Measurements from ENCODE around the gene KRT40.
"Not testable (repeated sequence)": the region's sequence is repeated elsewhere in the genome, so short reads cannot be mapped to it uniquely, and the experiment has no call there.

KRT40 gene

GRCh38 chr17:40984226-40984625 lies at the start of gene KRT40:
Gene KRT40 (minus strand): TSS chr17:40984326. CDS start chr17:40984273, 53 bp downstream.
- no peak for DNase-seq (ENCODE audit: low read depth, low spot score)

GRCh38 chr17:41029633-41030245 lies 45.6 kb upstream of the KRT40 start, which contains the start of gene KRTAP1-4:
Gene KRTAP1-4 (minus strand): TSS chr17:41030195. CDS start chr17:41030078, 117 bp downstream.
- no peak for DNase-seq (ENCODE audit: low read depth, low spot score)

DNA sequence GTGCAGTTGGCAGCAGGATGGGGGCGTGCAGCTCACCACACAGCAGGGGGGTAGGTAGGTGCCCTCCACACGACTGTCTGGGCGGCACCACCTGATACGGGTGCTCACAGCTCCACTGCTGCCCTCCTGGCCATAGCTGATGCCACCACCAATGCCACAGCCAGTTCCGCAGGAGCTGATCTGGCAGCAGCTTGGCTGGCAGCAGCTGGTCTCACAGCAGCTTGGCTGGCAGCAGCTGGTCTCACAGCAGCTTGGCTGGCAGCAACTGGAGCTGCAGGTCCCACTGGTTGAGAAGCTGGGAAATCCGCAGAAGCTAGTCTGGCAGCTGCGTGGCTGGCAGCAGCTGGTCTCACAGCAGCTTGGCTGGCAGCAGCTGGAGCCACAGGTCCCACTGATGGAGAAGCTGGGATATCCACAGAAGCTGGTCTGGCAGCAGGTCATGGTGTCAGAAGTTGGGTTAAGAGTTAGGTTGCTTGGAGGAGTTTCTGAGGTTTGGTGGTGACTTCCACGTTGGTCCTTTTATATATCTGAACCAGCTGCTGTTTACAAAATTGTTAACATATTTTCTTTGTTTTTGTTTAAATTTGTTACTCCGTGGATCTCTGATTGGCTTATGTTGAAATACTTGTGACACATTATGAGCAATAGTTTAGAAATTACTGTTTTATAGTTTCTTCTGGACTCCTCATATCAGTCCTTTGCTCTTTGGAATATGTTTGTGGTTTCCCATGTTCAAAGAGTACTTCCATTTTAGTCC lies 42.8 kb upstream of the KRT40 start, which contains the start of gene KRTAP1-5:
TSS of gene KRTAP1-5 (minus strand) at position 494 of the 757 bp plus-strand sequence. CDS start at position 441, 53 bp downstream.
- DNase-seq (ENCODE audit: low read depth, low spot score), result no peak

GRCh38 chr17:41024697-41025096 lies 40.6 kb upstream of the KRT40 start:
- DNase-seq (ENCODE audit: low read depth, low spot score), result no peak

GRCh38 chr17:41020336-41020735 lies 36.2 kb upstream of the KRT40 start:
- no peak for DNase-seq (ENCODE audit: low read depth, low spot score)

GRCh38 chr17:41019415-41019814 lies 35.3 kb upstream of the KRT40 start:
- DNase-seq (ENCODE audit: low read depth, low spot score), result no peak

DNA sequence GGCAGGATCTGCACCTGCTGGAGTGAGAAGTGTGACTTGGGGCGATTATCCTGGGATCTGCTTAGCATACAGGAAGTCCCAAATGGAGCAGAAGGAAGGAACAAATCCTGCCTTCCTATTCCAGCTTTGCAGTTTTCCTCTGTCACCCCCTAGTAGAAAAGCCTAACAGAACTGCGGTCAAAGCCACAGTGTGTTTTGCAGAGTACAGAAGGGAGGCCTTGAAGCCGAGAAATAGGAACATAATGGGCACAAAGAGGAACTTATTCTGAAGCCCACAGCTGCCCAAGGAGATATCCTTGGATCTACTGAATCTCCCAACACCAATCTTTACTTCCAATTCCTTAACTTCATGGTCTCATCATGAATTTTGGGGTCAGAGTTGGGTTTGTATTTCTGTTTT lies 34.4 kb upstream of the KRT40 start:
- no peak for DNase-seq (ENCODE audit: low read depth, low spot score)

DNA sequence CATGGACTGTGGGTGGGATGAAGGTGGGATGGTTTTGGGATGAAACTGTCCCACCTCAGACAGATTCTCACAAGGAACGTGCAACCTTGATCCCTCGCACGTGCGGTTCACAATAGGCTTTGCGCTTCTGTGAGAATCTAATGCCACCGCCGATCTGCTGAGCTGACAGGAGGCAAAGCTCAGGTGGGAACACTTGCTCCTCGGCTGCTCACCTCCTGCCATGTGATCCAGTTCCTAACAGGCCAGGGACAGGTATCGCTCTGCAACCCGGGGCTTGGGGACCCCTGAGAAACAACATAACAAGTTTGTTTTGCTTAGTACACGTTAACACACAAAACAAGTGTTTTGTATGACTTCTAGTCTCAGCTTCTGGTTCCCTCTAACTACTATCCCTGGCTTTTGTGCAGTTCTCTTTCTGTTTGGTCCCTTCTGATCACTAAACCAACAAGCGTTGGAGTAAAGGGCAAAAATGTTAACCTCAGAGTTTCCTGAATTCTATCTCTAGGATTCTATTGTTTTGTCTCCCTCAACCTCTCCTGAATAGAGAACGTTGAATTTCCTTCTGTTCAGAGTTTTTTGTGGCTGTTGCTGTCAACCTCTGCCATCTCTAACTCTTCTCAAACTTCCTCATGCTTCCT lies 32.6 kb upstream of the KRT40 start:
- DNase-seq (ENCODE audit: low read depth, low spot score), result no peak

DNA sequence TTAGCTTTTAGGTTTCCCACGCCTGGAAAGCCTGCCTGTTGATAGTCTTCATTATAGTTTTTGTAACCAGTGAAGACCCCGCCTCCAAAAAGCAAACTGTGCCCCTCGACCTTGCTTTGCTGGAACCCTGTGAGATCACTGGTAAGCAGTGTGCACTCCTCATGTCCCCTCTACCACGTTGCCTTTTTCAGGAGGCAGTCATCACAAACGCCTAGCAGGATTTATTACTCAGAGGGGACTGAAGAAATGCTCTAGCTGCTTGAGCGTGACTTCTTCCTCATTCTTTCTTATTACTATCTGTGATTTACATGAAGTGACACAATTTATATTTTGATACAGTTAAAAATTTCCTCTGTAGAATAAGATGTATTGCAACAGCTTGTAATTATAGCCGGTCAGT lies 31.3 kb upstream of the KRT40 start:
- DNase-seq (ENCODE audit: low read depth, low spot score), result no peak

- DNase-seq (ENCODE audit: low read depth, low spot score), result no peak
These were observed 29.5 kb upstream of the KRT40 start for GRCh38 chr17:41013606-41014005.

GRCh38 chr17:41013181-41013580 lies 29.1 kb upstream of the KRT40 start:
- DNase-seq (ENCODE audit: low read depth, low spot score), result no peak

DNA sequence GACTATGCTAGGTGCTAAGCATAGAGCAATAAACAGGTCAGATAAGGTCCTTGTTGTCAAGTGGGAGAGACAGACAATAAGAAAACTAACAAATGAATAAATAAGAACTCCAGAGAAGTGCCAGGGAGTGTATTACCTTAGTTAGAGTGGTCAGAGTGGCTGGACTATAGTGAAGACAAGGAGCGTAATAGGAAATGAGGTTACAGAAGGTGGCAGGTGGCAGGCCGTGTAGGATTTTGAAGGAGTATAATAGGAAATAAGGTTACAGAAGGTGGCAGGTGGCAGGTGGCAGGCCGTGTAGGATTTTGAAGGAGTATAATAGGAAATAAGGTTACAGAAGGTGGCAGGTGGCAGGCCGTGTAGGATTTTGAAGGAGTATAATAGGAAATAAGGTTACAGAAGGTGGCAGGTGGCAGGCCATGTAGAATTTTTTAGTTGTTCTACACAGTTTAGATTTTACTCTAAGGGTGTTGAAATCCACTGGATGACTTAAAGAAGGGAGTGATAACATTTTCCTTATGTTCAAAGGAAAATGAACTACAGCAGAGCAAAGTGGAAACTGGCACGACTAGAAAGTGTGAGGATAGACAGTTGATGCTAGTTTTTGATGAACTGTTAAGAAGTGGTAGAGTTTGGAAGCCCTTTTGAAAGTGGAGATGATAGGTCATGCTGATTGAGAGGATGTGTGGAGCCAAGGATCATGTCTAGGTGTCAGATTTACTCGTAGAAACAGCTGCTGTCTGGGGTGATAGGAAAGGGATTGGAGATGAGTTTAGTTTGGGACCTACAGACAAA lies 28.4 kb upstream of the KRT40 start:
- no peak for DNase-seq (ENCODE audit: low read depth, low spot score)

- DNase-seq (ENCODE audit: low read depth, low spot score), result no peak
These were observed 26.3 kb upstream of the KRT40 start for GRCh38 chr17:41010441-41010840.

- DNase-seq (ENCODE audit: low read depth, low spot score), result no peak
These were observed 25.8 kb upstream of the KRT40 start for GRCh38 chr17:41009936-41010335.

GRCh38 chr17:41009301-41009760 lies 25.2 kb upstream of the KRT40 start:
- no peak for DNase-seq (ENCODE audit: low read depth, low spot score)

- DNase-seq (ENCODE audit: low read depth, low spot score), result no peak
These were observed 24.7 kb upstream of the KRT40 start, which contains the start of gene KRTAP3-1 for GRCh38 chr17:41008811-41009210. Gene KRTAP3-1 (minus strand): TSS chr17:41009128. CDS start chr17:41009074, 54 bp downstream.

- DNase-seq (ENCODE audit: low read depth, low spot score), result no peak
These were observed 20.3 kb upstream of the KRT40 start for GRCh38 chr17:41004397-41004796.

DNA sequence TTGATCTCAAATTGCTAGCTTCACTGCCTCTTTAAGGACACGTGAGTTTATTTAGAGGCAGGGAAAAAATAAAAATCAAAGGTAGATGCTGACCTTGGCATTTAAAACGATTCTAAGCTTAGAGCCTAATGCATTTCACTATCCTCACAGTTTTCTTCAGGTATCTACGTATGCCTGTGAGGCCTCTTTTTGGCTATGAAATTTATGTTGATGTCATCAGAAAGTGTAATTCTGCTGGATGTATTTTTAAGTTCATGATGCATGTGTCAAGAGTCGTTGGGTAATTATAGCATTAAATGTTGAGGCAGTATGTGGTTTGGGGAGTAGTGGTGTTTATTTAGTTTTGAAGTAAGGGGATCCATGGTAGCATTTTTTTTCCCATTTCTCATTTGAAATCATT lies 19.8 kb upstream of the KRT40 start:
- DNase-seq (ENCODE audit: low read depth, low spot score), result no peak

GRCh38 chr17:41002814-41003213 lies 18.7 kb upstream of the KRT40 start:
- DNase-seq (ENCODE audit: low read depth, low spot score), result no peak

DNA sequence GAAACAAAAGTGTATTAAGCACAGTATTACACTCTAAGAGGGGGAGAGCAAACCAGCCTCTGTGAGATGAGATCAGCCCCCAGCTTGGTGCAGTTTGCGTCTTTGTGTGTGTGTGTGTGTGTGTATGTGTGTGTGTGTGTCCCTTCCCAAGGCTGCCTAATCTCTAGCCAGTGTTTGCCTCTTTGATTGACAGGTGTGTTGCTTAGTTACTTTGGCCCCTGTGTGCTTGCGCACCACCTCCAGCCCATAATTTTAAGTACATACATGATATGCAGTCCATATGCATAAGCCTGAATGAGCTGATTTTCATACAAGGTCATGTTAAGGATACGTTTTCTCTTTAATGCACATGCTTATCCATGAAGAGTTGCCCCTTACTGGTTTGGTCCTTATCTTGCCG lies 17.7 kb upstream of the KRT40 start:
- DNase-seq (ENCODE audit: low read depth, low spot score), result no peak

GRCh38 chr17:40999563-40999962 lies 15.4 kb upstream of the KRT40 start, which contains the start of gene KRTAP3-2:
Gene KRTAP3-2 (minus strand): TSS chr17:40999906. CDS start chr17:40999853, 53 bp downstream.
- not testable (repeated sequence) for DNase-seq (ENCODE audit: low read depth, low spot score)
